NCI-H2196 (cell line): Measurements from ENCODE around the gene MAPK8.

ENCODE experiments used
- DNase-seq: peaks from one replicate; lab custom pipeline; 2025; ENCODE audit not compliant: unreplicated experiment; lab: John Stamatoyannopoulos, UW

The MAPK8 gene

GRCh38 chr10:48459270-48460150, 153.0 kb downstream of the MAPK8 start:
- DNase-seq, result no peak

GRCh38 chr10:48460182-48460581, 153.7 kb downstream of the MAPK8 start:
- DNase-seq, result no peak

GRCh38 chr10:48461623-48462481, 155.4 kb downstream of the MAPK8 start:
- DNase-seq, result no peak

- DNase-seq, result no peak
Observed at GRCh38 chr10:48462482-48463020, 156.1 kb downstream of the MAPK8 start.

- DNase-seq, result no peak
Observed at GRCh38 chr10:48463318-48464003, 157.0 kb downstream of the MAPK8 start.

- no peak for DNase-seq
Observed at GRCh38 chr10:48464121-48464870, 157.8 kb downstream of the MAPK8 start.

- DNase-seq, result no peak
Observed at GRCh38 chr10:48464871-48465736, 158.6 kb downstream of the MAPK8 start.

- DNase-seq, result no peak
Observed at GRCh38 chr10:48465860-48466521, 159.5 kb downstream of the MAPK8 start.

GRCh38 chr10:48466611-48467240, 160.2 kb downstream of the MAPK8 start:
- DNase-seq, result no peak

GRCh38 chr10:48467669-48468068, 161.2 kb downstream of the MAPK8 start:
- DNase-seq, result no peak

GRCh38 chr10:48468130-48468790, 161.8 kb downstream of the MAPK8 start:
- DNase-seq, result no peak

GRCh38 chr10:48468866-48469511, 162.5 kb downstream of the MAPK8 start:
- DNase-seq, result no peak

- no peak for DNase-seq
Observed at GRCh38 chr10:48469516-48470020, 163.1 kb downstream of the MAPK8 start.

- no peak for DNase-seq
Observed at GRCh38 chr10:48470115-48470892, 163.8 kb downstream of the MAPK8 start.

GRCh38 chr10:48470893-48471805, 164.7 kb downstream of the MAPK8 start:
- DNase-seq, result no peak
